HG03457 (cell line): Measurements from ENCODE around the gene NLRP9.

Source experiments
- ATAC-seq: cut with Tn5 transposase; IDR thresholded peaks from one replicate; pipeline ENCODE4 v1.9.1; 2021; ENCODE audit warnings: moderate number of reproducible peaks; ENCODE audit not compliant: unreplicated experiment

The NLRP9 gene

GRCh38 chr19:55704494-55705245, 33.5 kb downstream of the NLRP9 start:
- no peak for ATAC-seq

- ATAC-seq: no peak
Measured at GRCh38 chr19:55703790-55704215, 34.4 kb downstream of the NLRP9 start.

- ATAC-seq: no peak
Measured at GRCh38 chr19:55702131-55702627, 36.0 kb downstream of the NLRP9 start.

GRCh38 chr19:55700813-55701212, 37.4 kb downstream of the NLRP9 start:
- no peak for ATAC-seq

GRCh38 chr19:55699221-55699620, 39.0 kb downstream of the NLRP9 start:
- ATAC-seq: no peak

GRCh38 chr19:55698256-55698655, 39.9 kb downstream of the NLRP9 start:
- ATAC-seq: no peak

- no peak for ATAC-seq
Measured at GRCh38 chr19:55697698-55698097, 40.5 kb downstream of the NLRP9 start.

- no peak for ATAC-seq
Measured at GRCh38 chr19:55697069-55697440, 41.1 kb downstream of the NLRP9 start.

- ATAC-seq: no peak
Measured at GRCh38 chr19:55696301-55697068, 41.7 kb downstream of the NLRP9 start.

- ATAC-seq: no peak
Measured at GRCh38 chr19:55695511-55696290, 42.5 kb downstream of the NLRP9 start.

GRCh38 chr19:55694656-55695491, 43.3 kb downstream of the NLRP9 start:
- ATAC-seq: no peak

GRCh38 chr19:55694241-55694655, 44.0 kb downstream of the NLRP9 start:
- no peak for ATAC-seq

- no peak for ATAC-seq
Measured at GRCh38 chr19:55693336-55693974, 44.7 kb downstream of the NLRP9 start.

- no peak for ATAC-seq
Measured at GRCh38 chr19:55692681-55693081, 45.5 kb downstream of the NLRP9 start.

- ATAC-seq: no peak
Measured at GRCh38 chr19:55691561-55692481, 46.4 kb downstream of the NLRP9 start.

- ATAC-seq: no peak
Measured at GRCh38 chr19:55690769-55691545, 47.2 kb downstream of the NLRP9 start.

GRCh38 chr19:55690109-55690768, 48.0 kb downstream of the NLRP9 start:
- no peak for ATAC-seq
